ENCODE measurements around the gene PKD2L1.
"Not testable (repeated sequence)": the region's sequence is repeated elsewhere in the genome, so short reads cannot be mapped to it uniquely, and the experiment has no call there.

The PKD2L1 gene

GRCh38 chr10:100328198-100328597 is 1.8 kb downstream of the PKD2L1 start:
- no peak for DNase-seq

GRCh38 chr10:100327718-100328009 is 2.4 kb downstream of the PKD2L1 start:
- DNase-seq = no peak

- DNase-seq = peak; percentile 74
Measured at GRCh38 chr10:100327007-100327717, 2.9 kb downstream of the PKD2L1 start.

- no peak for DNase-seq
Measured at GRCh38 chr10:100325158-100325557, 4.9 kb downstream of the PKD2L1 start.

GRCh38 chr10:100319707-100320402 is 10.2 kb downstream of the PKD2L1 start:
- DNase-seq = no peak

- DNase-seq = no peak
Measured at GRCh38 chr10:100318207-100318606, 11.8 kb downstream of the PKD2L1 start.

- DNase-seq = no peak
Measured at GRCh38 chr10:100315615-100316014, 14.4 kb downstream of the PKD2L1 start.

- no peak for DNase-seq
Measured at GRCh38 chr10:100311298-100311697, 18.7 kb downstream of the PKD2L1 start.

GRCh38 chr10:100307684-100308083 is 22.3 kb downstream of the PKD2L1 start:
- DNase-seq = no peak

- no peak for DNase-seq
Measured at GRCh38 chr10:100306861-100307260, 23.2 kb downstream of the PKD2L1 start.

- no peak for DNase-seq
Measured at GRCh38 chr10:100304414-100304813, 25.6 kb downstream of the PKD2L1 start.

GRCh38 chr10:100303724-100304319 is 26.2 kb downstream of the PKD2L1 start:
- peak; percentile 12 for DNase-seq

GRCh38 chr10:100301123-100301522 is 28.9 kb downstream of the PKD2L1 start:
- not testable (repeated sequence) for DNase-seq

- DNase-seq = no peak
Measured at GRCh38 chr10:100297242-100297641, 32.8 kb downstream of the PKD2L1 start.

- DNase-seq = no peak
Measured at GRCh38 chr10:100293066-100293465, 37.0 kb downstream of the PKD2L1 start.

- DNase-seq = not testable (repeated sequence)
Measured at GRCh38 chr10:100292300-100292699, 37.7 kb downstream of the PKD2L1 start.

GRCh38 chr10:100291356-100291755 is 38.7 kb downstream of the PKD2L1 start:
- no peak for DNase-seq

- DNase-seq = no peak
Measured at GRCh38 chr10:100289641-100290040, 40.4 kb downstream of the PKD2L1 start.

GRCh38 chr10:100288196-100288595 is 41.8 kb downstream of the PKD2L1 start:
- DNase-seq = no peak

- no peak for DNase-seq
Measured at GRCh38 chr10:100287756-100288155, 42.3 kb downstream of the PKD2L1 start.

- peak; percentile 75 for DNase-seq
Measured at GRCh38 chr10:100286051-100287033, 43.7 kb downstream of the PKD2L1 start, which contains the start of gene BLOC1S2. TSS of gene BLOC1S2 (minus strand) at chr10:100286680. CDS start at chr10:100286659, 21 bp downstream.

GRCh38 chr10:100285326-100285725 is 44.7 kb downstream of the PKD2L1 start:
- DNase-seq = not testable (repeated sequence)

GRCh38 chr10:100282907-100283306 is 47.1 kb downstream of the PKD2L1 start:
- DNase-seq = no peak
